HG03442 (cell line): ENCODE results near the gene GDF7.
A peak's percentile ranks its signal among the peaks of the same experiment; 100 is the strongest.

ENCODE experiments used
- ATAC-seq: cut with Tn5 transposase; IDR thresholded peaks from one replicate; pipeline ENCODE4 v1.9.1; 2021; ENCODE audit warnings: mild to moderate bottlenecking, moderate library complexity; ENCODE audit not compliant: unreplicated experiment

Gene GDF7

DNA sequence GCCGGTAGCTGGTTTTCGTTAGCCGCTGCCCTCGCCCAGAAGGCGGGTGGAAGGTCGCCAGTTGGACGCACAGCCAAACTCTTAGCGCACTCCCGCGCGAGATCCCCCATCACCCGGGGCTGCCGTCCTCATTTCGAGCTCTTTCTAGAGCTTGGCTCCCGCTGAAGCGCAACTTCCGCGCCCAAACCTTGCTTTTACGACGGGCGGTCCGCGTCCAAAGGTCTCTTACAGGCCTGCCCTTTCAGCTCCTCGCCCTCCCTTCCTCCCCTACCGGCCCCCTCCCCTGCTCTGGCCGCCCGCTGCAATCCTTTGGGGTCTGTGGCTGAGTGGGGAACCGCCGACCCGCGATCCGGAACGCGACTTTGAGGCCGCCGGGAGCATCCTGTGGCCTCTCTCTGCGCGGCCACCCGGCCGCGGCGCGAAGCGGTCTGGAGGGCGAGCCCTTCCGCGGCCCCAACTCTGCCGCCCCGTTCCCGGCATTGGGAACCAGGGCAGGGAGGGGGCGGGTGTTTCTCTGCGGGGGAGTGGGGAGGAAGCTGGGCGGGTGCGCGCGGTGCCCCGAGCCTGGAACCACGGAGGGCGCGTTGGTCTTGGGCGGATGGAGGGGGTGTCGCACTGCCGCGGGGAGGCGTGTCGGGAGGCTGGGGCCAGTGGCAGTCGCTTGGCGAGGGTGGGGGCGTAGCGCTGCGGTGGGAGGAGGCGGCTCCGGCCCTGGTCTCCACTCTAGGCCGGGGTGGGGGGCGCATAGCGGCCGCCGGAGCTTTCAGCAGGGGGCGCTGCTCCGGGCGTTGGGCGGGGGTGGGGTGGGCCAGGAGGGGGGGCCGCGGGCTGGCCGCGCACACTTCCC, at the start of gene GDF7:
TSS of gene GDF7 (plus strand) at position 841 of the 847 bp plus-strand sequence. CDS start 96 bp downstream, outside the sequence.
- ATAC-seq, result peak; percentile 23

GRCh38 chr2:20617892-20618467, 49.0 kb upstream of the GDF7 start:
- no peak for ATAC-seq

DNA sequence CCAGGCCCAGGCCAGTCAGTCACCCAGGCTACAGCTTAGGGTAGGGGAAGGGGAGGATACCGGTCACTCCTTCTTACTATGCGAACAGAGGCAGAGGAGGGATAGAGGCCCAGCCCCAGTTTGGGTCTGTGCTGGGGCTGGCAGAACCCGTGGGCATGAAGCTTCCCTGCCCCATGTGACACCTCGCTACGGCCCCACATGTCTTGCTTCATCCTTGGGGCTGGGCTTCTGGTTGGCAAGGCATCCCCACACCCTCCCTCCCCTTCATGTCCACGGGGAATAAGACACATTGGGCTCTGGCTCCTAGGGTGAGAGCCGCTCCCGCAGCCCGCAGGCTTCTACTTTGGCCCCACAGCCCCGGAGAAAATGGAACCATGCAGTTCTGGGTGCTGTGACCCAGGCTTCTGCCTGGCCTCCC, 48.5 kb upstream of the GDF7 start:
- no peak for ATAC-seq

GRCh38 chr2:20618886-20619521, 47.9 kb upstream of the GDF7 start:
- no peak for ATAC-seq

GRCh38 chr2:20619624-20620024, 47.3 kb upstream of the GDF7 start:
- ATAC-seq, result no peak

- no peak for ATAC-seq
Measured at GRCh38 chr2:20620271-20620681, 46.7 kb upstream of the GDF7 start.

- no peak for ATAC-seq
Measured at GRCh38 chr2:20620696-20621365, 46.1 kb upstream of the GDF7 start.

DNA sequence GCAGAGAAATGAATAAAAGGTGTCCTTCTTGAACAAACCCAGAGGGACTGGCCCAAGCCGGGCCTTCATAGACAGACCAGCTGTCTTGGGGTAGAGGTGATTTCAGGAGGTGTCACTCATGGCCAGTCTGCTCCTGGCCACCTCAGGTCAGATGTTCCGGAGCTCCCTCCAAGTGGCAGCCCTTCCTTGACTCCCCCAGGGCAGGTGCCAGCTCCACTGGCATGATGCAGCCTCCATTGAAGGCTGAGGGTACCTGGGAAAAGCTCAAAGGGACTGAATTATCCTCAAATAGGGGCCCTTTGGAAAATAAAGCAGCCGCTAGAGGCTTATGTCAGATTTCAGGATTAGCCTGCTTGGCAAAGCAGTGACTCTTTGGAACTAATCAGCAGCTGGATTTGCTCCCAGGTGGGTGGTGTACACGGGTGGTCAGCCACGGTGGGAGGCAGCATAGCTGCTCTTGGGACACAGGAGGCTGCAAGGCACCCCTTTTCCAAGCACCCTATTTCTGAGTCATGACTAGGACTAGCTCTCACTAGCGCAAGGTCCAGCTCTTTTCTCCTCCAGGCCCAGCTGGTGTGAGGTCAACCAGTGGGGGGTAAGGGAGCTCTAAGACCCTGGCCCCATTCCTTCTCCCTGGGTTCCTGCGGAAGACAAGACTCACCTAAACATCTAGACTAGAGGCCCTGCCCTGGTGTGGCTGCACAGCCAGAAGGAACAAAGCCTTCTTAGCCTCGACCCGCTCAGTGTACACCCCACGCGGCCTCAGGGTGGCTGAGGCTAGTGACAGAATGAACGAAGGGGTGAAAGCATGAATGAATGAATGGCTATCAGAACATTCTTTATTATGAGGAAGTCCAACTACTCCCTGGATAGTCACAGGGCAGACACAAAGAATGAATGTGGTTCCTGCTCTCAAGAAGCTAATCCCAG, 45.3 kb upstream of the GDF7 start:
- ATAC-seq, result no peak

DNA sequence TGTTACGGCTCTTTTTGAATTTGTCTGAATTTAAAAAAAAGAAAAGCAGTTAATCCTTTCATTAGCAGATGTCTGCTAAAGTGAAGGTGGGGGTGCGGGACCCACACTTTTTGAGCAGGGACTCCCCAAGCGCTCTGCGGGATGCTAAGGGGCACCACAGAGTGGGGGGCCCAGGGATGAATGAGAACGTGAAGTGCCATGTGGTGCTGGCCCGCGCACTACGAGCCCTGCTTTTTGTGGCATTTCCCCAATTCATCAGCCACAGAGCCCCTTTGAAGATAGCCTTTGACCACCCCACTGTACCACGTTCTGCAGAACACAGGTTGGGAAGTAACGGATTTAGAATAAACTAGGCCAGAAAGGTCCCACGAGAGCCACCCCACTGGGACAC, 44.7 kb upstream of the GDF7 start:
- no peak for ATAC-seq

- ATAC-seq, result no peak
Measured at GRCh38 chr2:20622731-20623130, 44.2 kb upstream of the GDF7 start.

DNA sequence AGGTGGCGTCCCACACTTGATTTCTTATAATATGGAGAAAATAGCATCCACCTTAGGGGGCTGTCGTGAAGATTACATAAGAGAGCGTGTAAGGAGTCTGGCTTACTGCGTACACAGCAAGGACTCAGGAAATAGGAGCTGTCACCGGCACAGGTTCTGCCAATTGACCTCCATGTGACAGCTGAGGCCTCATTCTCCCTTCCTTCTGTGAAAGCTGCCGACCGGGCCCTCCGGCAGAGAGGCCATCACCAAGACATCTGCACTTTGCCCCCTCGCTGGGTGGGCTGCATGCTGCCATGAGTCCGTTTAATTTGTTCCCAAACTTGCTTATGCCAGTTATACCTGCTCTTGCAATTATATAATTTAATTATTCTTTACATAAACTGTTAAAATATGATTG, 43.7 kb upstream of the GDF7 start:
- ATAC-seq, result no peak

DNA sequence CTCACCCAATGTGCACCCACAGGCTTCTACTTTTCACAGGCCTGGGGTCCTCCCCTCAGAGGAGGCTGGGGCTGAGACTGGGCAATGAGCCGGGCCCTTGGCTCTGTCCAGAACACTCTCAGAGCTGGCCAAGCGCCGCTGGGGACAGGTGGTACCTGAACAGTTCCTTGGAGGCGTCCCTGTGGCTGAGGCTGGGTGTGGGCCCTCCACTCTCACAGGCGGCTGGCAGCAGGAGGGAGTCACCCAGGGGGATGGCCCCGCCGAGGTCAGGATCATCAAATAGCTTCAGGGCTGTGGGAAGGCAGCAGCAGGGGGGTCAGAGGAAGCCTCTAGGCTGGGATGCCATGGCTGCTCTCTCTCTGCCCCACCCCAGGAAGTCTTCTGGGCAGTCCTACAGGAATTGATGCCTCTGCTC, 43.2 kb upstream of the GDF7 start:
- ATAC-seq, result no peak

- no peak for ATAC-seq
Measured at GRCh38 chr2:20624156-20624883, 42.6 kb upstream of the GDF7 start.

DNA sequence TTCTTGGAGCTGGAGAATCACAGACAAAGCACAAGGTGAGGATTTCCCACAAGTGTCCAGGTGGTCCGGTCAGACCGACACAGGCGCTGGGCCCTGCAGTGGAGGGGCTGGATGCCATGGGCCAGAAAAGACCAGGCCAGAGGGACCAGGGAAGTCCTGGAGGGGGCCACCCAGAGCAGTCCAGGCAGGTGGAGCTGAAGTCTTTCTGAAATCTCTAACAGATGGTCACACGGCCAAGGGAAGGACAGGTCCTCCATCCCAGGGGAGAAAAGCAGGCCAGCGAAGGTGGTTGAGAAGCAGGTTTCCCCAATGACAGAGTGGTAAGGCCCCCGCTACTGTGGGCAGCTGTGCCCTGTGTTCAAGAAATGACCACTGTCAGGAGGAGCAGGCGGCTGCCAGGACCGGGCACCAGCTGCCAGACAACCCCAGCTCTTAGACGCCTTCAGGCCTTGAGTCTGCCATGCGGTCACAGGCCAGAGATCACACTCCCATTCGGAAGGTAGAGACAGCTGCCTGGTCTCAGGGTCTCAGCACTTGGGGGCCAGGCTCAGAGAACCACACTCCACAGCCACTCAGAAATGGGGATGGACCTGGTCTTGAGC, 42.0 kb upstream of the GDF7 start:
- no peak for ATAC-seq

- no peak for ATAC-seq
Measured at GRCh38 chr2:20625491-20626391, 41.2 kb upstream of the GDF7 start.

- no peak for ATAC-seq
Measured at GRCh38 chr2:20626392-20626697, 40.6 kb upstream of the GDF7 start.

- no peak for ATAC-seq
Measured at GRCh38 chr2:20626698-20627513, 40.0 kb upstream of the GDF7 start.
